B cell (primary cell): Measurements from ENCODE around the gene GRID1. TPM values are rescaled to one million over a fixed set of nuclear protein-coding genes. Genes with fewer than 3 reads are reported as not detected.

Experiments
- ATAC-seq: fragments of 200-7000 bp; cut with Tn5 transposase; one replicate; pipeline ENCODE4 v1.10.0; 2021; ENCODE audit warnings: low read depth, mild to moderate bottlenecking, moderate number of reproducible peaks, moderate library complexity
- CTCF ChIA-PET: fragments of 350-600 bp; sonication (Branson Sonifier 250); formaldehyde crosslinking; loops from one replicate; lab custom pipeline; 2021; ENCODE audit warnings: antibody characterized with exemption, inconsistent platforms; lab: Charles Lee
- POLR2A ChIA-PET: fragments of 350-600 bp; sonication (Branson Sonifier 250); formaldehyde crosslinking; loops from one replicate; lab custom pipeline; 2021; ENCODE audit warnings: antibody characterized with exemption; lab: Charles Lee
- DNase-seq: peaks from one replicate; pipeline ENCODE4 v3.0.0; 2013
- H2AFZ ChIP-seq: 2 replicates; pipeline ENCODE4 v1.6.1; 2012; ENCODE audit warnings: mild to moderate bottlenecking, low read depth, low read length; ENCODE audit not compliant: insufficient read depth, poor library complexity, severe bottlenecking
- H3K27ac ChIP-seq, 2 donors: 1 replicate in 1 of 2; 2 replicates in 1 of 2; pipeline ENCODE4 v1.5.1; 2012 to 2013; ENCODE audit warnings: low read length in 2 of 2, mild to moderate bottlenecking in 2 of 2, moderate library complexity in 1 of 2
- H3K27me3 ChIP-seq, 4 experiments: fragments of 200-600 bp in 1 of 4; sonication (generic) in 1 of 4; replicated peaks in 1 of 4; 1 replicate in 2 of 4; 2 replicates in 2 of 4; pipeline versions ENCODE4 v1.6.1 to v1.7.0; 2013 to 2016; ENCODE audit warnings: low read length in 3 of 4, mild to moderate bottlenecking in 2 of 4, mixed read lengths in 1 of 4, moderate library complexity in 1 of 4; ENCODE audit not compliant: insufficient read depth in 4 of 4, control insufficient read depth in 3 of 4; ENCODE audit errors: control extremely low read depth in 1 of 4
- H3K36me3 ChIP-seq, 2 experiments: replicated peaks in 1 of 2; 1 replicate in 1 of 2; 2 replicates in 1 of 2; pipeline versions ENCODE4 v1.6.1 to v1.7.1; 2013; ENCODE audit warnings: low read length in 1 of 2; ENCODE audit not compliant: insufficient read depth in 2 of 2, control insufficient read depth in 1 of 2; ENCODE audit errors: control extremely low read depth in 1 of 2, extremely low read depth in 1 of 2
- H3K4me1 ChIP-seq, 2 donors: fragments of 200-600 bp in 1 of 2; sonication (generic) in 1 of 2; 1 replicate in 1 of 2; 2 replicates in 1 of 2; pipeline versions ENCODE4 v1.5.1 to v1.6.1; 2013 to 2017; ENCODE audit warnings: low read length in 2 of 2; ENCODE audit not compliant: control insufficient read depth in 2 of 2, insufficient read depth in 2 of 2
- H3K4me2 ChIP-seq: replicated peaks from 2 replicates; pipeline ENCODE3; 2012; ENCODE audit warnings: mild to moderate bottlenecking, low read depth, low read length; ENCODE audit not compliant: poor library complexity, severe bottlenecking
- H3K4me3 ChIP-seq, 5 experiments: fragments of 200-600 bp in 1 of 5; sonication (generic) in 1 of 5; 1 replicate in 3 of 5; 2 replicates in 2 of 5; pipeline versions ENCODE4 v1.5.1 to v1.7.0; 2011 to 2016; ENCODE audit warnings: low read length in 4 of 5, mild to moderate bottlenecking in 4 of 5, low read depth in 2 of 5, control low read depth in 1 of 5, moderate library complexity in 1 of 5; ENCODE audit not compliant: insufficient read depth in 1 of 5; ENCODE audit errors: control extremely low read depth in 1 of 5, extremely low read depth in 1 of 5
- H3K79me2 ChIP-seq: fragments of 200-600 bp; sonication (generic); one replicate; pipeline ENCODE4 v1.6.0; 2016; ENCODE audit warnings: low read length; ENCODE audit not compliant: control insufficient read depth, insufficient read depth
- H3K9ac ChIP-seq: fragments of 200-600 bp; sonication (generic); 2 replicates; pipeline ENCODE4 v1.6.1; 2017; ENCODE audit warnings: mild to moderate bottlenecking, low read length, moderate library complexity
- H3K9me3 ChIP-seq, 3 donors: one replicate each; pipeline versions ENCODE4 v1.6.1 to v1.7.1; 2013; ENCODE audit warnings: low read length in 2 of 3; ENCODE audit not compliant: control insufficient read depth in 2 of 3, insufficient read depth in 1 of 3; ENCODE audit errors: control extremely low read depth in 1 of 3
- H4K20me1 ChIP-seq: 2 replicates; pipeline ENCODE4 v1.6.0; 2012; ENCODE audit warnings: mild to moderate bottlenecking, low read length; ENCODE audit not compliant: insufficient read depth, control insufficient read depth, poor library complexity, severe bottlenecking
- H3K27ac Mint-ChIP-seq: one replicate; pipeline ENCODE4 v1.8.0; 2021; ENCODE audit warnings: mixed read lengths
- H3K27me3 Mint-ChIP-seq: one replicate; pipeline ENCODE4 v1.8.0; 2021; ENCODE audit warnings: mixed read lengths
- H3K4me1 Mint-ChIP-seq: one replicate; pipeline ENCODE4 v1.8.0; 2021; ENCODE audit warnings: mixed read lengths
- H3K4me3 Mint-ChIP-seq: one replicate; pipeline ENCODE4 v1.8.0; 2021; ENCODE audit warnings: mixed read lengths
- H3K9me3 Mint-ChIP-seq: one replicate; pipeline ENCODE4 v1.8.0; 2022; ENCODE audit warnings: mixed read lengths; ENCODE audit not compliant: insufficient read depth
- EZH2 ChIP-seq: IDR thresholded peaks from 2 replicates; pipeline ENCODE4 v1.6.1; 2012; ENCODE audit warnings: borderline replicate concordance, low read depth, mild to moderate bottlenecking, moderate library complexity, low read length; ENCODE audit not compliant: insufficient read depth, poor library complexity, severe bottlenecking
- WGBS: methylation state at CpG from one replicate; pipeline ENCODE4 v1.1.5; 2013; ENCODE audit warnings: missing lambda C conversion rate; ENCODE audit not compliant: insufficient coverage; 5-methylcytosine and 5-hydroxymethylcytosine counted together
- intact Hi-C: fragments of 100-400 bp; cut with micrococcal nuclease; formaldehyde crosslinking; loops from one replicate; pipeline ENCODE4 v1.10.0; 2022
- polyA plus RNA-seq: library from polyadenylated mRNA; depleted of rRNA; stranded (reverse); fragments of >200 nt; gene quantifications from 2 replicates; pipeline ENCODE4 v1.2.3, GENCODE V29; 2012
- total RNA-seq, 2 donors: library from RNA; stranded (reverse); fragments of 120-200 nt in 1 of 2; gene quantifications; 1 replicate in 1 of 2; 2 replicates in 1 of 2; pipeline versions ENCODE4 v1.2.3 to v1.2.4, GENCODE V29; 2013 to 2022
- TF ChIP-seq, protein P1 (sequence below): fragments of 200-600 bp; IDR thresholded peaks from one replicate; pipeline ENCODE4 v1.8.0; 2022; ENCODE audit warnings: antibody characterized with exemption, mild to moderate bottlenecking

Gene GRID1
- total and polyA plus RNA-seq, 2 donors (not counting 1 experiment from before 2014, with no cell fraction given), result not detected

DNA sequence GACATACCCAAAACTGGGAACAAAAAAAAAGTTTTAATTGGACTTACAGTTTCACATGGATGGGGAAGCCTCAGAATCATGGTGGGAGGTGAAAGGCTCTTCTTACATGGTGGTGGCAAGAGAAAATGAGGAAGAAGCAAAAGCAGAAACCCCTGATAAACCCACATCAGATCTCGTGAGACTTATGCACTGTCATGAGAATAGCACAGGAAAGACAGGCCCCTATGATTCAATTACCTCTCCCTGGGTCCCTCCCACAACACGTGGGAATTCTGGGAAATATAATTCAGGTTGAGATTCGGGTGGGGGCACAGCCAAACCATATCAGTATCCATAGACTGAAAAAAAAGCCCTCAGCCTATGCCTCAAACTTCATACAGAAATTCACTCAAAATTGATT is 647.2 kb downstream of the GRID1 start:
- CTCF ChIA-PET, result no interaction called here
- Histone ChIP-seq H3K4me2 (no peak overlapping the region), H3K27ac (no peak overlapping the region), H3K4me1 (no peaks in the 10 kb centered on the region), H3K79me2 (no peaks in the 10 kb centered on the region), H2AFZ (no peak overlapping the region), H3K4me3 (no peak overlapping the region), H3K27me3 (no peaks in the 10 kb centered on the region), H3K9me3 (peaks cover 0 to 7% (median 0%) of the 10 kb centered on the region in 3 donors), H3K9ac (no peak overlapping the region), H4K20me1 (no peaks in the 10 kb centered on the region), H3K36me3 (no peaks in the 10 kb centered on the region)
- TF ChIP-seq, protein P1, sequence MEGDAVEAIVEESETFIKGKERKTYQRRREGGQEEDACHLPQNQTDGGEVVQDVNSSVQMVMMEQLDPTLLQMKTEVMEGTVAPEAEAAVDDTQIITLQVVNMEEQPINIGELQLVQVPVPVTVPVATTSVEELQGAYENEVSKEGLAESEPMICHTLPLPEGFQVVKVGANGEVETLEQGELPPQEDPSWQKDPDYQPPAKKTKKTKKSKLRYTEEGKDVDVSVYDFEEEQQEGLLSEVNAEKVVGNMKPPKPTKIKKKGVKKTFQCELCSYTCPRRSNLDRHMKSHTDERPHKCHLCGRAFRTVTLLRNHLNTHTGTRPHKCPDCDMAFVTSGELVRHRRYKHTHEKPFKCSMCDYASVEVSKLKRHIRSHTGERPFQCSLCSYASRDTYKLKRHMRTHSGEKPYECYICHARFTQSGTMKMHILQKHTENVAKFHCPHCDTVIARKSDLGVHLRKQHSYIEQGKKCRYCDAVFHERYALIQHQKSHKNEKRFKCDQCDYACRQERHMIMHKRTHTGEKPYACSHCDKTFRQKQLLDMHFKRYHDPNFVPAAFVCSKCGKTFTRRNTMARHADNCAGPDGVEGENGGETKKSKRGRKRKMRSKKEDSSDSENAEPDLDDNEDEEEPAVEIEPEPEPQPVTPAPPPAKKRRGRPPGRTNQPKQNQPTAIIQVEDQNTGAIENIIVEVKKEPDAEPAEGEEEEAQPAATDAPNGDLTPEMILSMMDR, result no peak
- no peak for TF ChIP-seq EZH2
- intact Hi-C loops, result no loop called here
- H3K27ac Mint-ChIP-seq, result no peak overlapping the region
- POLR2A ChIA-PET, result no interaction called here
- WGBS, result no CpG with 5 or more reads among the region's 3 CpGs
- ATAC-seq (no peak), DNase-seq (no peak)
- H3K4me3 Mint-ChIP-seq, result no peak overlapping the region
- peaks cover 4% of the 10 kb centered on the region for H3K9me3 Mint-ChIP-seq
- H3K4me1 Mint-ChIP-seq, result no peaks in the 10 kb centered on the region
- H3K27me3 Mint-ChIP-seq, result peaks cover 3% of the 10 kb centered on the region

DNA sequence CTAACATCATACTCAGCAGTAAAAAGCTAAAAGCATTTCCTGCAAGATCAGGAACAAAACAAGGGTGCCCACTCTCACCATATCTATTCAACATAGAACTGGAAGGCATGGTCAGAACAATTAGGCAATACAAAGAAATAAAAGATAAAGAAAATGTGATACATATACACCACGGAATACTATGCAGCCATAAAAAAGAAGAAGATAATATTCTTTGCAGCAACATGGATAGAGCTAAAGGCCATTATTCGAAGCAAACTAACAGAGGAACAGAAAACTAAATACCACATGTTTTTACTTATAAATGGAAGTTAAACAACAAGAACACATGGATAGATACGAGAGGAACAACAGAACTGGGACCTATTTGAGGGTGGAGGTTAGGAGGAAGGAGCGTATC is 652.7 kb downstream of the GRID1 start:
- no CpG with 5 or more reads among the region's 4 CpGs for WGBS
- H3K27ac Mint-ChIP-seq, result no peak overlapping the region
- H3K4me1 Mint-ChIP-seq, result no peaks in the 10 kb centered on the region
- H3K27me3 Mint-ChIP-seq, result peaks cover 3% of the 10 kb centered on the region
- H3K4me3 Mint-ChIP-seq, result no peak overlapping the region
- Histone ChIP-seq H3K79me2 (no peaks in the 10 kb centered on the region), H4K20me1 (no peaks in the 10 kb centered on the region), H3K27me3 (no peaks in the 10 kb centered on the region), H3K36me3 (no peaks in the 10 kb centered on the region), H3K27ac (no peak overlapping the region), H3K4me1 (no peaks in the 10 kb centered on the region), H3K9ac (no peak overlapping the region), H3K4me2 (no peak overlapping the region), H3K4me3 (no peak overlapping the region), H2AFZ (no peak overlapping the region), H3K9me3 (peaks cover 0 to 7% (median 2%) of the 10 kb centered on the region in 3 donors)
- TF ChIP-seq, protein P1, result no peak
- no peak for TF ChIP-seq EZH2
- ChIA-PET POLR2A (no interaction called here), CTCF (no interaction called here)
- intact Hi-C loops, result no loop called here
- DNase-seq, result no peak
- ATAC-seq, result no peak
- peaks cover 10% of the 10 kb centered on the region for H3K9me3 Mint-ChIP-seq
